Measurements from ENCODE around the gene PGAP2. TPM values are rescaled to one million over a fixed set of nuclear protein-coding genes. Genes with fewer than 3 reads are reported as not detected.
A peak's percentile ranks its signal among the peaks of the same experiment; 100 is the strongest.

PGAP2 gene
- total RNA-seq, 1 experiment from 2014 or later, result 27.0 TPM

DNA sequence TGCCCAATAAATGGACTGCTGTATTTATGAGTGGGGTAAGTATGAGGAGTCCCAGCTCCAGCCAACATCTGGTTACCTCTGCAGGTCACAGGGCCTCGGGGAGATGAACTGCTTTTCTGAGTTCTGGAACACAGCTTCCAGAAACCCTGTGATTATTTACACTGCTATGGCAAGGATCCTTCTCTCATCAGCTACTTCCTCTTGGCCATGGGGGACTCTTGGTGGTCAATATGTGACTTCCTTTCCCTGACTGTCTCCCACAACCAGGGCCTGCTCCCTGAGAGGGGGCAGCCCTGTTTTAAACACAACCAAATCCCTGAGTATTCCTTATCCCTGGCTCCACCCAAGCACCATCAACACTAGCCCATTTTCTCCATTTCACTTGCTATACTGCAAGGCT is 22.4 kb downstream of the PGAP2 start:
- Histone ChIP-seq H3K4me1 (ENCODE audit: low read length) (peaks cover 59% of the 10 kb centered on the region), H2AFZ (ENCODE audit: low read length) (no peak overlapping the region), H3K4me3 (ENCODE audit: low read length) (no peak overlapping the region), H3K79me2 (ENCODE audit: low read length) (peaks cover 62% of the 10 kb centered on the region), H3K9ac (ENCODE audit: low read length) (no peak overlapping the region), H3K27ac (ENCODE audit: low read length) (no peak overlapping the region), H3K4me2 (ENCODE audit: low read depth, low read length, poor library complexity, severe bottlenecking) (no peak overlapping the region), H3K27me3 (ENCODE audit: low read length) (no peaks in the 10 kb centered on the region), H3K9me3 (ENCODE audit: low read length) (no peaks in the 10 kb centered on the region), H4K20me1 (ENCODE audit: insufficient read depth, low read depth, low read length) (peaks cover 11% of the 10 kb centered on the region), H3K9me2 (replicated peaks; ENCODE audit: insufficient read depth, low read length) (no peaks in the 10 kb centered on the region), H3K36me3 (ENCODE audit: insufficient read depth, low read length) (no peaks in the 10 kb centered on the region; the same call in 1 of the 2 replicates)
- no peak for DNase-seq

GRCh38 chr11:3831378-3832239 is 23.2 kb downstream of the PGAP2 start:
- Histone ChIP-seq H3K9me3 (ENCODE audit: low read length) (no peaks in the 10 kb centered on the region), H3K27me3 (ENCODE audit: low read length) (no peaks in the 10 kb centered on the region), H3K36me3 (ENCODE audit: insufficient read depth, low read length) (no peaks in the 10 kb centered on the region), H3K4me3 (ENCODE audit: low read length) (no peak overlapping the region), H3K27ac (ENCODE audit: low read length) (peak overlapping the region; percentile 62), H3K4me2 (ENCODE audit: low read depth, low read length, poor library complexity, severe bottlenecking) (no peak overlapping the region), H3K9me2 (replicated peaks; ENCODE audit: insufficient read depth, low read length) (no peaks in the 10 kb centered on the region), H2AFZ (ENCODE audit: low read length) (no peak overlapping the region), H3K9ac (ENCODE audit: low read length) (no peak overlapping the region), H4K20me1 (ENCODE audit: insufficient read depth, low read depth, low read length) (peaks cover 11% of the 10 kb centered on the region), H3K79me2 (ENCODE audit: low read length) (peaks cover 71% of the 10 kb centered on the region), H3K4me1 (ENCODE audit: low read length) (peaks cover 59% of the 10 kb centered on the region)
- DNase-seq, result no peak

DNA sequence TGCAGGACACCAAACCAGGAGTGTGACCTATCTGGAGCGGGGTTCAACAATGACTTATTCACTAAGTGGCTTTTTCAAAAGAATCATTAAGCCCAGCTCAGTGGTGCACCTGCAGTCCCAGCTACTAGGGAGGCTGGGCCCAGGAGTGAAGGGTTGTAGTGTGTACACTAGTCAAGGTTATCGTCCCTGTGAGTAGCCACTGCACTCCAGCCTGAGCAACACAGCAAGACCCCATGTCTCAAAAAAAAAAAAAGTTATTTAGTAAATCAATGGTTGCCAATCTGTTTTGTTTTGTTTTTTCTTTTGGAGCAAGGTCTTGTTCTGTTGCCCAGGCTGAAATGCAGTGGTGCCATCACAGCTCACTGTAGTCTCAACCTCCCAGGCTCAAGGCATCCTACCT is 24.5 kb downstream of the PGAP2 start:
- Histone ChIP-seq H3K9me3 (ENCODE audit: low read length) (no peaks in the 10 kb centered on the region), H3K4me2 (ENCODE audit: low read depth, low read length, poor library complexity, severe bottlenecking) (no peak overlapping the region), H3K9ac (ENCODE audit: low read length) (no peak overlapping the region), H3K27me3 (ENCODE audit: low read length) (no peaks in the 10 kb centered on the region), H2AFZ (ENCODE audit: low read length) (no peak overlapping the region), H4K20me1 (ENCODE audit: insufficient read depth, low read depth, low read length) (peaks cover 11% of the 10 kb centered on the region), H3K9me2 (replicated peaks; ENCODE audit: insufficient read depth, low read length) (no peaks in the 10 kb centered on the region), H3K4me3 (ENCODE audit: low read length) (no peak overlapping the region), H3K79me2 (ENCODE audit: low read length) (peaks cover 82% of the 10 kb centered on the region), H3K4me1 (ENCODE audit: low read length) (peaks cover 59% of the 10 kb centered on the region), H3K36me3 (ENCODE audit: insufficient read depth, low read length) (no peaks in the 10 kb centered on the region), H3K27ac (ENCODE audit: low read length) (peak overlapping the region; percentile 62)
- DNase-seq, result no peak

DNA sequence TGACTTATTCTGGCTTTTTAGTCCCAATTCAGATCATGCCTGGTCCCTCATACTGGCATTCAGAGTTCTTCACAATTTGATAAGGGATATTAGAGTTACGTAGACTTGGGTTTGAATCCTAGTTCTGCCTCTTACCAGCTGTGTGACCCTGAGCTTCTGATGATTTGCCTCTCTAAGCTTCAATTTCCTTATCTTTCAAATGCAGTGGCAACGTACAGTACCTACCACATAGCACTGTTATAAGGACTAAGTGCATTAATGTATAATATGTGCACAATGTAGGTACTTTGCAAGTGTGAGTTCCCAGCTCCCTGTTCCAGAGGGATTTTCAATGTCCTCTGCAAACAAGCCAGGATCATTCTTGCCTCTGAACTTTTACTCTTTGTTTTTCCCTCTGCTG is 25.1 kb downstream of the PGAP2 start:
- peaks cover 64% of the 10 kb centered on the region for H3K4me1 ChIP-seq (ENCODE audit: low read length)
- H3K27ac ChIP-seq (ENCODE audit: low read length), result peak overlapping the region; percentile 62
- H3K27me3 ChIP-seq (ENCODE audit: low read length), result no peaks in the 10 kb centered on the region
- H3K36me3 ChIP-seq (ENCODE audit: insufficient read depth, low read length), result no peaks in the 10 kb centered on the region
- H3K4me3 ChIP-seq (ENCODE audit: low read length), result no peak overlapping the region
- H3K9me2 ChIP-seq (replicated peaks; ENCODE audit: insufficient read depth, low read length), result no peaks in the 10 kb centered on the region
- no peak overlapping the region for H3K4me2 ChIP-seq (ENCODE audit: low read depth, low read length, poor library complexity, severe bottlenecking)
- H3K9ac ChIP-seq (ENCODE audit: low read length), result no peak overlapping the region; the same call in 1 of the 2 replicates
- peaks cover 11% of the 10 kb centered on the region for H4K20me1 ChIP-seq (ENCODE audit: insufficient read depth, low read depth, low read length)
- H2AFZ ChIP-seq (ENCODE audit: low read length), result no peak overlapping the region
- H3K9me3 ChIP-seq (ENCODE audit: low read length), result no peaks in the 10 kb centered on the region
- DNase-seq, result no peak
- H3K79me2 ChIP-seq (ENCODE audit: low read length), result peaks cover 86% of the 10 kb centered on the region

DNA sequence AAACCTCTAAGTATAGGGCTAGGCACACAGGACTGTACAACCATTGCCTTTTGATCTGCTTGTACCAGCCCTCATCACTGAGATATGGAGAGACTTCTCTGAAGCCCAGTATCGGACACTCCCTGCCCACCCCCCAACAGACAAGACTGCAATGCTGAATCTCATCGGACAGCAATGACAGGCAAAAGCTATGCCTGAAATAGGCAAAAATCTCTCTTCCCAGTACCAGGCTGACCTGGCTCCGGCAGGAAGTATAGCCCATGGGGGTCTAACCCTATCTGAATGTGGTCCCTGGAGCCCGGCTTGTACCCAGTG is 25.9 kb downstream of the PGAP2 start:
- no peaks in the 10 kb centered on the region for H3K36me3 ChIP-seq (ENCODE audit: insufficient read depth, low read length)
- peaks cover 72% of the 10 kb centered on the region for H3K4me1 ChIP-seq (ENCODE audit: low read length)
- DNase-seq, result no peak
- no peak overlapping the region; the same call in 1 of the 2 replicates for H3K4me3 ChIP-seq (ENCODE audit: low read length)
- H4K20me1 ChIP-seq (ENCODE audit: insufficient read depth, low read depth, low read length), result peaks cover 11% of the 10 kb centered on the region
- H3K27ac ChIP-seq (ENCODE audit: low read length), result peak overlapping the region; percentile 62
- H3K9me3 ChIP-seq (ENCODE audit: low read length), result no peaks in the 10 kb centered on the region
- peak overlapping the region; percentile 15; the same call in 1 of the 2 replicates for H3K9ac ChIP-seq (ENCODE audit: low read length)
- H2AFZ ChIP-seq (ENCODE audit: low read length), result no peak overlapping the region
- no peaks in the 10 kb centered on the region for H3K9me2 ChIP-seq (replicated peaks; ENCODE audit: insufficient read depth, low read length)
- no peaks in the 10 kb centered on the region for H3K27me3 ChIP-seq (ENCODE audit: low read length)
- H3K79me2 ChIP-seq (ENCODE audit: low read length), result peaks cover 94% of the 10 kb centered on the region
- peak overlapping the region; percentile 11 for H3K4me2 ChIP-seq (ENCODE audit: low read depth, low read length, poor library complexity, severe bottlenecking)

DNA sequence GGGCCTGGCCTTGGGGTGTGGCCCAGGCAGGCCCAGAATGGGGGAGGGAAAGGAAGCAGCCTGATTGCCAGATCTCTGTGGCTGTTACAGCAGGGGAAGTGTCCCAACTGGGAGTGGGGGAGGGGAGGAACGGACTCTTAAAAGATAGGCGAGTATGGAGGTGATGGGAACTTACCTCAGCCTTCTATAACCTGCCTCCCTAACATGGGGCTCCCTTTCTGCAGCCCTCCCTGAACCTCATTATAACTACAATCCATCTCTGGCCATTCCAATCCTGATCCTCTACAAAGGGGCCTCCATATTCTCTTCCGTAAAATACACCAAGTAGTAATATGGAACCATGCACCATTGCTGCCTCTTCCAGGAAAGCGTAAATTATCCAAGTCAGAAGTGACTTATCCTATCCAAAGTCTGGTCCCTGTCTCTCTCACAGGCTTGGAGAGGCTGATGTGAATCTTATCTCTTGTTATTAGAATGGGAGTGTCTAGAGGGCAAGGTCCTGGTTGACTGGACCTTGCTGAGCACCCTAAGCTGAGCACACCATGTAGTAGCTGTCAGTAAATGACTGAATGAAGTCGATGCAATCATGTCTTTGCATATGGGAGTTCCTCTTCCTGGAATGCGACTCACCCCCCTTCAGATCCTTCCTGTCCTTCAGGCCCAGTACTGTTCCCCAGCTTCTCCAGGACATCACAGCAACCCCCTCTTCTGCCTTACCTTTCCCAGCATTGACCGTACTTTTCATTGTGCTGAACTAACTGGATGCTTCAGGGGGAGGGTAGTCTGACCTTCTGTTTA is 26.5 kb downstream of the PGAP2 start:
- Histone ChIP-seq H4K20me1 (ENCODE audit: insufficient read depth, low read depth, low read length) (peaks cover 11% of the 10 kb centered on the region), H3K9me3 (ENCODE audit: low read length) (no peaks in the 10 kb centered on the region), H3K4me1 (ENCODE audit: low read length) (peaks cover 78% of the 10 kb centered on the region), H3K9ac (ENCODE audit: low read length) (peak overlapping the region; percentile 5; the same call in 1 of the 2 replicates), H3K4me2 (ENCODE audit: low read depth, low read length, poor library complexity, severe bottlenecking) (peak overlapping the region; percentile 40), H3K79me2 (ENCODE audit: low read length) (peaks cover 97% of the 10 kb centered on the region), H3K27ac (ENCODE audit: low read length) (peak overlapping the region; percentile 62), H3K27me3 (ENCODE audit: low read length) (no peaks in the 10 kb centered on the region), H3K36me3 (ENCODE audit: insufficient read depth, low read length) (no peaks in the 10 kb centered on the region), H3K4me3 (ENCODE audit: low read length) (peak overlapping the region; percentile 8; the same call in 1 of the 2 replicates), H2AFZ (ENCODE audit: low read length) (no peak overlapping the region), H3K9me2 (replicated peaks; ENCODE audit: insufficient read depth, low read length) (no peaks in the 10 kb centered on the region)
- peak; percentile 55 for DNase-seq

DNA sequence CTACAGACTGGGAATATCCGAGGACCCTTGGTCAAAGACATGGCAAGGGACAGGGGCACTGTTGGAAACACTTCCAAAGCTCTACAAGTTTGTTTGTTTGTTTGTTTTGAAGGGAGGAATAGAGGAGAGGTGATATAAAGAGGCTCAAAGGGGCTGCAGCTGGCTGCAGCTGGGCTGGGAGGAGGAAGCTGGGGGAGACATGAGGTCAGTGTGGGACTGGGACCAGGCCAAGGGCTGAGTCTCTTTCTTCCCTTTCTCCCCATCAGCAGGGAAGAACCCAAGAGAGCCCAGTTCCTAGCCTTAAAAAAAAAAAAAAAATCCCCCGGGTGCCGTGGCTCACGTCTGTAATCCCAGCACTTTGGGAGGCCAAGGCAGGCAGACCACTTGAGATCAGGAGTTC is 27.4 kb downstream of the PGAP2 start:
- no peaks in the 10 kb centered on the region for H3K36me3 ChIP-seq (ENCODE audit: insufficient read depth, low read length)
- peak overlapping the region; percentile 40 for H3K4me2 ChIP-seq (ENCODE audit: low read depth, low read length, poor library complexity, severe bottlenecking)
- no peak for DNase-seq
- peaks cover 78% of the 10 kb centered on the region for H3K4me1 ChIP-seq (ENCODE audit: low read length)
- no peak overlapping the region for H2AFZ ChIP-seq (ENCODE audit: low read length)
- no peaks in the 10 kb centered on the region for H3K9me2 ChIP-seq (replicated peaks; ENCODE audit: insufficient read depth, low read length)
- no peaks in the 10 kb centered on the region for H3K9me3 ChIP-seq (ENCODE audit: low read length)
- H3K4me3 ChIP-seq (ENCODE audit: low read length), result no peak overlapping the region
- no peak overlapping the region; the same call in 1 of the 2 replicates for H3K9ac ChIP-seq (ENCODE audit: low read length)
- H4K20me1 ChIP-seq (ENCODE audit: insufficient read depth, low read depth, low read length), result peaks cover 11% of the 10 kb centered on the region
- peaks cover 98% of the 10 kb centered on the region for H3K79me2 ChIP-seq (ENCODE audit: low read length)
- H3K27ac ChIP-seq (ENCODE audit: low read length), result peak overlapping the region; percentile 62
- no peaks in the 10 kb centered on the region for H3K27me3 ChIP-seq (ENCODE audit: low read length)

GRCh38 chr11:3836903-3837302 is 28.5 kb downstream of the PGAP2 start:
- Histone ChIP-seq H4K20me1 (ENCODE audit: insufficient read depth, low read depth, low read length) (peaks cover 4% of the 10 kb centered on the region), H3K4me3 (ENCODE audit: low read length) (peak overlapping the region; percentile 97; the same call in 1 of the 2 replicates), H3K9ac (ENCODE audit: low read length) (peak overlapping the region; percentile 98)

More at GRCh38 chr11:3836903-3837302, 28.5 kb downstream of the PGAP2 start:
- no peaks in the 10 kb centered on the region for H3K27me3 ChIP-seq (ENCODE audit: low read length)
- H3K36me3 ChIP-seq (ENCODE audit: insufficient read depth, low read length), result no peaks in the 10 kb centered on the region
- H3K27ac ChIP-seq (ENCODE audit: low read length), result peak overlapping the region; percentile 90
- H3K9me3 ChIP-seq (ENCODE audit: low read length), result no peaks in the 10 kb centered on the region
- H3K4me2 ChIP-seq (ENCODE audit: low read depth, low read length, poor library complexity, severe bottlenecking), result peak overlapping the region; percentile 99
- DNase-seq, result peak; percentile 61
- H3K9me2 ChIP-seq (replicated peaks; ENCODE audit: insufficient read depth, low read length), result no peaks in the 10 kb centered on the region
- H2AFZ ChIP-seq (ENCODE audit: low read length), result no peak overlapping the region
- peaks cover 86% of the 10 kb centered on the region for H3K79me2 ChIP-seq (ENCODE audit: low read length)
- peaks cover 84% of the 10 kb centered on the region for H3K4me1 ChIP-seq (ENCODE audit: low read length)
